ENCODE measurements around the gene LAMA2.

The LAMA2 gene

GRCh38 chr6:129252377-129253071 is 369.6 kb downstream of the LAMA2 start:
- no peak for TF ChIP-seq CTCF (conservative IDR thresholded peaks at IDR 0.05; ENCODE audit: low read length)
- no peak for TF ChIP-seq EZH2phosphoT487 (IDR thresholded peaks at IDR 0.05; ENCODE audit: borderline replicate concordance)
- Histone ChIP-seq H3K9me2 (replicated peaks; ENCODE audit: low read depth, low read length) (no peaks in the 10 kb centered on the region), H3K9me3 (ENCODE audit: insufficient read depth, low read depth, low read length) (no peaks in the 10 kb centered on the region), H3K4me3 (ENCODE audit: low read length, poor library complexity, severe bottlenecking) (no peak overlapping the region), H3K4me1 (ENCODE audit: insufficient read depth, low read length, poor library complexity, severe bottlenecking) (no peaks in the 10 kb centered on the region), H4K20me1 (ENCODE audit: insufficient read depth, low read length, poor library complexity, severe bottlenecking) (no peaks in the 10 kb centered on the region), H2AFZ (ENCODE audit: low read length) (no peak overlapping the region), H3K4me2 (ENCODE audit: low read depth, low read length, poor library complexity, severe bottlenecking) (no peak overlapping the region), H3F3A (ENCODE audit: low read depth) (no peaks in the 10 kb centered on the region), H3K36me3 (ENCODE audit: insufficient read depth, low read length) (no peaks in the 10 kb centered on the region), H3K9ac (ENCODE audit: low read depth, low read length, poor library complexity, severe bottlenecking) (no peak overlapping the region), H3K27me3 (ENCODE audit: insufficient read depth, low read length, poor library complexity, severe bottlenecking) (no peaks in the 10 kb centered on the region), H3K79me2 (ENCODE audit: insufficient read depth, low read length) (no peaks in the 10 kb centered on the region)

- Histone ChIP-seq H3K27me3 (ENCODE audit: insufficient read depth, low read length, poor library complexity, severe bottlenecking) (no peaks in the 10 kb centered on the region), H3K79me2 (ENCODE audit: insufficient read depth, low read length) (no peaks in the 10 kb centered on the region), H2AFZ (ENCODE audit: low read length) (no peak overlapping the region), H4K20me1 (ENCODE audit: insufficient read depth, low read length, poor library complexity, severe bottlenecking) (no peaks in the 10 kb centered on the region), H3K9me3 (ENCODE audit: insufficient read depth, low read depth, low read length) (no peaks in the 10 kb centered on the region), H3K4me1 (ENCODE audit: insufficient read depth, low read length, poor library complexity, severe bottlenecking) (no peaks in the 10 kb centered on the region), H3K9me2 (replicated peaks; ENCODE audit: low read depth, low read length) (no peaks in the 10 kb centered on the region), H3K4me3 (ENCODE audit: low read length, poor library complexity, severe bottlenecking) (no peak overlapping the region), H3F3A (ENCODE audit: low read depth) (no peaks in the 10 kb centered on the region), H3K4me2 (ENCODE audit: low read depth, low read length, poor library complexity, severe bottlenecking) (no peak overlapping the region), H3K36me3 (ENCODE audit: insufficient read depth, low read length) (no peaks in the 10 kb centered on the region), H3K9ac (ENCODE audit: low read depth, low read length, poor library complexity, severe bottlenecking) (no peak overlapping the region)
- TF ChIP-seq CTCF (conservative IDR thresholded peaks at IDR 0.05; ENCODE audit: low read length) (no peak), EZH2phosphoT487 (IDR thresholded peaks at IDR 0.05; ENCODE audit: borderline replicate concordance) (no peak)
Observed at GRCh38 chr6:129253242-129253641, 370.3 kb downstream of the LAMA2 start.

- H3K4me1 ChIP-seq (ENCODE audit: insufficient read depth, low read length, poor library complexity, severe bottlenecking) = no peaks in the 10 kb centered on the region
- H3K36me3 ChIP-seq (ENCODE audit: insufficient read depth, low read length) = no peaks in the 10 kb centered on the region
- no peaks in the 10 kb centered on the region for H3K27me3 ChIP-seq (ENCODE audit: insufficient read depth, low read length, poor library complexity, severe bottlenecking)
- no peaks in the 10 kb centered on the region for H3K9me2 ChIP-seq (replicated peaks; ENCODE audit: low read depth, low read length)
- no peaks in the 10 kb centered on the region for H3F3A ChIP-seq (ENCODE audit: low read depth)
- no peak overlapping the region for H3K9ac ChIP-seq (ENCODE audit: low read depth, low read length, poor library complexity, severe bottlenecking)
- no peak overlapping the region for H2AFZ ChIP-seq (ENCODE audit: low read length)
- H3K79me2 ChIP-seq (ENCODE audit: insufficient read depth, low read length) = no peaks in the 10 kb centered on the region
- no peaks in the 10 kb centered on the region for H4K20me1 ChIP-seq (ENCODE audit: insufficient read depth, low read length, poor library complexity, severe bottlenecking)
- H3K4me2 ChIP-seq (ENCODE audit: low read depth, low read length, poor library complexity, severe bottlenecking) = no peak overlapping the region
- no peaks in the 10 kb centered on the region for H3K9me3 ChIP-seq (ENCODE audit: insufficient read depth, low read depth, low read length)
- TF ChIP-seq CTCF (conservative IDR thresholded peaks at IDR 0.05; ENCODE audit: low read length) = no peak
- no peak for TF ChIP-seq EZH2phosphoT487 (IDR thresholded peaks at IDR 0.05; ENCODE audit: borderline replicate concordance)
- no peak overlapping the region for H3K4me3 ChIP-seq (ENCODE audit: low read length, poor library complexity, severe bottlenecking)
Observed at GRCh38 chr6:129253727-129254126, 370.8 kb downstream of the LAMA2 start.
